GM15510 (cell line): ENCODE results near the gene KLHDC9.

Experiments
- POLR2A ChIP-seq: IDR thresholded peaks from 3 replicates; pipeline ENCODE4 v1.6.1; 2011; ENCODE audit warnings: borderline replicate concordance; ENCODE audit not compliant: insufficient read length; ENCODE audit errors: extremely low read depth

The KLHDC9 gene

GRCh38 chr1:161111117-161111516 is 13.0 kb downstream of the KLHDC9 start:
- no peak for TF ChIP-seq POLR2A

- no peak for TF ChIP-seq POLR2A
Observed at GRCh38 chr1:161111527-161111926, 13.4 kb downstream of the KLHDC9 start.

- no peak for TF ChIP-seq POLR2A
Observed at GRCh38 chr1:161113915-161114314, 15.8 kb downstream of the KLHDC9 start.

- TF ChIP-seq POLR2A = no peak
Observed at GRCh38 chr1:161114556-161114955, 16.4 kb downstream of the KLHDC9 start.

- TF ChIP-seq POLR2A = no peak
Observed at GRCh38 chr1:161115132-161115711, 17.1 kb downstream of the KLHDC9 start.

- TF ChIP-seq POLR2A = peak; percentile 94
Observed at GRCh38 chr1:161117759-161118581, 19.8 kb downstream of the KLHDC9 start, which contains the start of the genes NIT1 and PFDN2. TSS of gene NIT1 (plus strand) at chr1:161118105. CDS start at chr1:161118177, 72 bp downstream. TSS of gene PFDN2 (minus strand) at chr1:161118037. CDS start at chr1:161118026, 11 bp downstream.

- TF ChIP-seq POLR2A = no peak
Observed at GRCh38 chr1:161119092-161119903, 21.1 kb downstream of the KLHDC9 start.

- TF ChIP-seq POLR2A = no peak
Observed at GRCh38 chr1:161121042-161121650, 23.0 kb downstream of the KLHDC9 start.

GRCh38 chr1:161121834-161122233 is 23.7 kb downstream of the KLHDC9 start:
- no peak for TF ChIP-seq POLR2A

- TF ChIP-seq POLR2A = no peak
Observed at GRCh38 chr1:161122967-161123366, 24.8 kb downstream of the KLHDC9 start.

- no peak for TF ChIP-seq POLR2A
Observed at GRCh38 chr1:161127649-161128048, 29.5 kb downstream of the KLHDC9 start.

GRCh38 chr1:161128591-161129420 is 30.6 kb downstream of the KLHDC9 start:
- TF ChIP-seq POLR2A = no peak

- no peak for TF ChIP-seq POLR2A
Observed at GRCh38 chr1:161130266-161130665, 32.1 kb downstream of the KLHDC9 start.
